Prostate gland (tissue), 2 donors: ENCODE results near the gene MSH6.

Source experiments
- CTCF ChIP-seq, 4 experiments: fragments of 200-600 bp in 2 of 4; fragments of 450-650 bp in 2 of 4; sonication (generic) in 2 of 4; IDR thresholded peaks; 1 replicate in 3 of 4; 2 replicates in 1 of 4; pipeline ENCODE4 v1.5.1; 2016 to 2019; ENCODE audit warnings: antibody characterized with exemption in 4 of 4, mild to moderate bottlenecking in 2 of 4, moderate library complexity in 2 of 4
- POLR2A ChIP-seq: fragments of 450-650 bp; IDR thresholded peaks from one replicate; pipeline ENCODE4 v1.6.1; 2016; ENCODE audit warnings: antibody characterized with exemption, mild to moderate bottlenecking
- POLR2AphosphoS5 ChIP-seq: sonication (generic); formaldehyde crosslinking; IDR thresholded peaks from one replicate; pipeline ENCODE4 v1.6.1; 2017; ENCODE audit warnings: antibody characterized with exemption

GRCh38 chr2:47844162-47844561 lies 61.2 kb downstream of the MSH6 start:
- no peak for TF ChIP-seq CTCF (IDR thresholded peaks at IDR 0.05)
- no peak for TF ChIP-seq POLR2A
- no peak for TF ChIP-seq POLR2AphosphoS5
